Mesendoderm (in vitro differentiated cells): ENCODE measurements around the gene RPL22L1.
"Not testable (repeated sequence)": the region's sequence is repeated elsewhere in the genome, so short reads cannot be mapped to it uniquely, and the experiment has no call there.

ENCODE experiments used
- DNase-seq: peaks from one replicate; pipeline ENCODE4 v3.0.0; 2013
- H2AK5ac ChIP-seq: 2 replicates; pipeline ENCODE4 v1.6.1; 2013; ENCODE audit warnings: low read length, inconsistent platforms
- H2BK120ac ChIP-seq: 2 replicates; pipeline ENCODE4 v1.6.1; 2013; ENCODE audit warnings: low read depth, mild to moderate bottlenecking, low read length, moderate library complexity, mixed read lengths
- H2BK15ac ChIP-seq: replicated peaks from 2 replicates; pipeline ENCODE4 v1.6.1; 2013; ENCODE audit warnings: low read depth, mild to moderate bottlenecking, moderate library complexity
- H2BK5ac ChIP-seq: 2 replicates; pipeline ENCODE4 v1.6.1; 2013; ENCODE audit warnings: low read length, inconsistent platforms
- H3K18ac ChIP-seq: 2 replicates; pipeline ENCODE4 v1.6.1; 2013; ENCODE audit warnings: mild to moderate bottlenecking, low read length, mixed read lengths
- H3K23ac ChIP-seq: one replicate; pipeline ENCODE4 v1.6.1; 2013; ENCODE audit warnings: low read length
- H3K27ac ChIP-seq: 2 replicates; pipeline ENCODE4 v1.5.1; 2013; ENCODE audit warnings: low read depth, mild to moderate bottlenecking, inconsistent platforms, low read length, moderate library complexity
- H3K27me3 ChIP-seq: 2 replicates; pipeline ENCODE4 v1.6.1; 2013; ENCODE audit warnings: low read length, control low read depth, mild to moderate bottlenecking, inconsistent platforms; ENCODE audit not compliant: insufficient read depth, poor library complexity
- H3K36me3 ChIP-seq: 2 replicates; pipeline ENCODE4 v1.6.1; 2013; ENCODE audit warnings: low read length, inconsistent platforms; ENCODE audit not compliant: control insufficient read depth, insufficient read depth
- H3K4ac ChIP-seq: one replicate; pipeline ENCODE4 v1.6.1; 2013; ENCODE audit warnings: low read depth, mild to moderate bottlenecking, low read length, moderate library complexity
- H3K4me1 ChIP-seq: 2 replicates; pipeline ENCODE4 v1.6.1; 2013; ENCODE audit warnings: low read depth, low read length, inconsistent platforms; ENCODE audit not compliant: control insufficient read depth
- H3K4me2 ChIP-seq: 2 replicates; pipeline ENCODE4 v1.6.1; 2013; ENCODE audit warnings: low read length
- H3K4me3 ChIP-seq: 2 replicates; pipeline ENCODE4 v1.5.1; 2013; ENCODE audit warnings: mild to moderate bottlenecking, low read length
- H3K56ac ChIP-seq: one replicate; pipeline ENCODE4 v1.6.1; 2013; ENCODE audit warnings: low read length
- H3K79me1 ChIP-seq: 2 replicates; pipeline ENCODE4 v1.6.1; 2013; ENCODE audit warnings: low read length, inconsistent platforms
- H3K79me2 ChIP-seq: 2 replicates; pipeline ENCODE4 v1.6.1; 2013; ENCODE audit warnings: mild to moderate bottlenecking, low read length; ENCODE audit not compliant: control insufficient read depth, insufficient read depth
- H3K9ac ChIP-seq: 2 replicates; pipeline ENCODE4 v1.6.1; 2013; ENCODE audit warnings: low read length, inconsistent platforms
- H4K5ac ChIP-seq: one replicate; pipeline ENCODE4 v1.6.1; 2013; ENCODE audit warnings: low read length
- H4K8ac ChIP-seq: one replicate; pipeline ENCODE4 v1.6.1; 2013; ENCODE audit warnings: low read depth, mild to moderate bottlenecking, control low read depth, low read length, moderate library complexity
- WGBS: extraction: QIAGEN DNeasy Blood & Tissue Kit; methylation state at CpG from one replicate; pipeline ENCODE4 v1.1.7; 2013; ENCODE audit warnings: low lambda C conversion rate, missing lambda C conversion rate; ENCODE audit not compliant: insufficient coverage; ENCODE audit errors: extremely low coverage; 5-methylcytosine and 5-hydroxymethylcytosine counted together

The RPL22L1 gene

DNA sequence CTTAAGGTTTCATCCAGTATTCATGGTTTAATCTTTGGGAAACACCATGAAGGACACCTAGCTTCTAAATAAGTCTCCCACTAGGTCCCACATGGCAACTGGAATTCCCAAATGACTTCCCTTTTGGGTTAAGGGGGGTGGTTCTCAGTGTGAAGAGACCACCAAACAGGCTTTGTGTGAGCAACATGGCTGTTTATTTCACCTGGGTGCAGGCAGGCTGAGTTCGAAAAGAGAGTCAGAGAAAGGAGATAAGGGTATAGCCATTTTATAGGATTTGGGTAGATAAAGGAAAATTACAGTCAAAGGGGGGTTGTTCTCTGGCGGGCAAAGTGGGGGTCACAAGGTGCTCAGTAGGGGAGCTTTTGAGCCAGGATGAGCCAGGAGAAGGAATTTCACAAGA lies 52.5 kb downstream of the RPL22L1 start:
- H2BK120ac ChIP-seq: peak overlapping the region; percentile 75
- H2AK5ac ChIP-seq: peak overlapping the region; percentile 85
- H3K18ac ChIP-seq: peak overlapping the region; percentile 81
- not testable (repeated sequence) for H3K27me3 ChIP-seq, H3K4me2 ChIP-seq, H3K4me3 ChIP-seq, H3K23ac ChIP-seq, H3K79me2 ChIP-seq, H3K36me3 ChIP-seq, H2BK15ac ChIP-seq, H3K79me1 ChIP-seq, H4K8ac ChIP-seq
- peaks cover 18% of the 10 kb centered on the region for H3K4me1 ChIP-seq
- H3K9ac ChIP-seq: peak overlapping the region; percentile 41
- DNase-seq: peak; percentile 72
- H2BK5ac ChIP-seq: peak overlapping the region; percentile 51
- H4K5ac ChIP-seq: peak overlapping the region; percentile 75
- WGBS: no CpG with 5 or more reads among the region's 2 CpGs
- peak overlapping the region; percentile 92 for H3K27ac ChIP-seq
- peak overlapping the region; percentile 55 for H3K4ac ChIP-seq
- H3K56ac ChIP-seq: peak overlapping the region; percentile 86

- no CpG with 5 or more reads among the region's 2 CpGs for WGBS
- peak overlapping the region; percentile 81 for H3K18ac ChIP-seq
- no peak for DNase-seq
- H3K79me1 ChIP-seq: no peaks in the 10 kb centered on the region
- H2BK15ac ChIP-seq: peak overlapping the region; percentile 74
- H4K8ac ChIP-seq: no peak overlapping the region
- H2BK5ac ChIP-seq: peak overlapping the region; percentile 97
- peak overlapping the region; percentile 86 for H3K56ac ChIP-seq
- H3K23ac ChIP-seq: no peak overlapping the region
- H3K27me3 ChIP-seq: no peaks in the 10 kb centered on the region
- H3K4me1 ChIP-seq: peaks cover 22% of the 10 kb centered on the region
- H2AK5ac ChIP-seq: peak overlapping the region; percentile 61
- H3K4ac ChIP-seq: peak overlapping the region; percentile 100
- H3K4me3 ChIP-seq: no peak overlapping the region
- H4K5ac ChIP-seq: peak overlapping the region; percentile 35
- peak overlapping the region; percentile 75 for H2BK120ac ChIP-seq
- peak overlapping the region; percentile 92 for H3K27ac ChIP-seq
- H3K79me2 ChIP-seq: no peaks in the 10 kb centered on the region
- no peaks in the 10 kb centered on the region for H3K36me3 ChIP-seq
- no peak overlapping the region for H3K4me2 ChIP-seq
- H3K9ac ChIP-seq: peak overlapping the region; percentile 26
These were observed 53.2 kb downstream of the RPL22L1 start for GRCh38 chr3:170816841-170817240.

GRCh38 chr3:170816341-170816740 lies 53.7 kb downstream of the RPL22L1 start:
- WGBS: no CpG with 5 or more reads among the region's 2 CpGs
- peak overlapping the region; percentile 15 for H3K27ac ChIP-seq
- H3K27me3 ChIP-seq: no peaks in the 10 kb centered on the region
- peak overlapping the region; percentile 26 for H3K9ac ChIP-seq
- H3K36me3 ChIP-seq: no peaks in the 10 kb centered on the region
- no peaks in the 10 kb centered on the region for H3K79me1 ChIP-seq
- H3K4ac ChIP-seq: peak overlapping the region; percentile 100
- H2BK5ac ChIP-seq: peak overlapping the region; percentile 97
- no peak overlapping the region for H4K8ac ChIP-seq
- H3K4me1 ChIP-seq: peaks cover 25% of the 10 kb centered on the region
- H3K4me2 ChIP-seq: no peak overlapping the region
- H2BK120ac ChIP-seq: peak overlapping the region; percentile 75
- no peak overlapping the region for H3K23ac ChIP-seq
- no peak overlapping the region for H2BK15ac ChIP-seq
- H4K5ac ChIP-seq: peak overlapping the region; percentile 35
- H3K4me3 ChIP-seq: no peak overlapping the region
- DNase-seq: no peak
- H3K79me2 ChIP-seq: no peaks in the 10 kb centered on the region
- peak overlapping the region; percentile 61 for H2AK5ac ChIP-seq
- H3K18ac ChIP-seq: peak overlapping the region; percentile 81
- H3K56ac ChIP-seq: peak overlapping the region; percentile 77

GRCh38 chr3:170815936-170816335 lies 54.1 kb downstream of the RPL22L1 start:
- Histone ChIP-seq H3K9ac (peak overlapping the region; percentile 3), H2AK5ac (no peak overlapping the region), H3K79me1 (no peaks in the 10 kb centered on the region), H4K8ac (no peak overlapping the region), H2BK120ac (peak overlapping the region; percentile 69), H3K4ac (peak overlapping the region; percentile 75), H4K5ac (no peak overlapping the region), H3K27ac (no peak overlapping the region), H3K36me3 (no peaks in the 10 kb centered on the region), H3K79me2 (no peaks in the 10 kb centered on the region), H3K4me3 (no peak overlapping the region), H2BK15ac (peak overlapping the region; percentile 43), H2BK5ac (peak overlapping the region; percentile 85), H3K4me2 (no peak overlapping the region), H3K4me1 (peaks cover 25% of the 10 kb centered on the region), H3K27me3 (no peaks in the 10 kb centered on the region), H3K23ac (no peak overlapping the region), H3K18ac (peak overlapping the region; percentile 76), H3K56ac (peak overlapping the region; percentile 77)
- DNase-seq: peak; percentile 13
- no CpG with 5 or more reads among the region's 3 CpGs for WGBS

DNA sequence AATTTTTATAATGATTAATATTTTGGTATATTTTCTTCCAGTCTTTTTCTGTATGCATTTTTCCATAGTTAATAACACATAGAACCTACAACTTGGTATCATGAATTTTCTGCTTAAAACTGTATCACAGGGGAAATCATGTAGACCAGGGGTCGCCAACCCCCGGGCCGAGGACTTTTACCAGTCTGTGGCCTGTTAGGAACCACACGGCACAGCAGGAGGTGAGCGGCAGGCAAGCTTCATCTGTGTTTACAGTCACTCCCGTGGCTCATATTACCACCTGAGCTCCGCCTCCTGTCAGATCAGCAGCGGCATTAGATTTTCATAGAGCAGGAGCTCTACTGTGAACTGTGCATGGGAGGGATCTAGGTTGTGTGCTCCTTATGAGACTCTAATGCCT lies 54.7 kb downstream of the RPL22L1 start:
- Histone ChIP-seq H2BK120ac (peak overlapping the region; percentile 69), H4K8ac (no peak overlapping the region), H3K23ac (no peak overlapping the region), H4K5ac (no peak overlapping the region), H3K36me3 (no peaks in the 10 kb centered on the region), H3K4me2 (no peak overlapping the region), H3K79me2 (no peaks in the 10 kb centered on the region), H3K56ac (peak overlapping the region; percentile 77), H2BK15ac (no peak overlapping the region), H3K79me1 (no peaks in the 10 kb centered on the region), H3K9ac (no peak overlapping the region), H2BK5ac (peak overlapping the region; percentile 85), H3K27ac (no peak overlapping the region), H3K4ac (peak overlapping the region; percentile 75), H3K18ac (peak overlapping the region; percentile 92), H3K4me1 (peaks cover 25% of the 10 kb centered on the region), H3K4me3 (no peak overlapping the region), H2AK5ac (no peak overlapping the region), H3K27me3 (no peaks in the 10 kb centered on the region)
- DNase-seq: peak; percentile 89
- no CpG with 5 or more reads among the region's 8 CpGs for WGBS
